Calu3 (cell line): Measurements from ENCODE around the gene AP1S3. TPM values are rescaled to one million over a fixed set of nuclear protein-coding genes. Genes with fewer than 3 reads are reported as not detected.
A peak's percentile ranks its signal among the peaks of the same experiment; 100 is the strongest.

Experiments used
- BruUV-seq: library from RNA; stranded (reverse); fragments of 400-500 nt; replicated peaks from 2 replicates; lab custom pipeline; 2021; lab: Mats Ljungman, UMichigan
- CTCF ChIA-PET: fragments of 300-600 bp; sonication (Branson Sonifier 250); formaldehyde crosslinking; loops from one replicate; lab custom pipeline; 2022; ENCODE audit warnings: antibody characterized with exemption; lab: Charles Lee
- DNase-seq: peaks from one replicate; pipeline ENCODE4 v3.0.0; 2022
- H3K27ac Mint-ChIP-seq: one replicate; pipeline ENCODE4 v1.8.0; 2022; ENCODE audit warnings: mixed read lengths; ENCODE audit not compliant: unreplicated experiment
- H3K27me3 Mint-ChIP-seq: one replicate; pipeline ENCODE4 v1.8.0; 2022; ENCODE audit warnings: mixed read lengths; ENCODE audit not compliant: unreplicated experiment
- H3K36me3 Mint-ChIP-seq: one replicate; pipeline ENCODE4 v1.8.0; 2022; ENCODE audit warnings: mild to moderate bottlenecking, moderate library complexity, mixed read lengths; ENCODE audit not compliant: insufficient read depth, unreplicated experiment
- H3K4me1 Mint-ChIP-seq: one replicate; pipeline ENCODE4 v1.8.0; 2022; ENCODE audit warnings: mild to moderate bottlenecking, low read depth, mixed read lengths; ENCODE audit not compliant: unreplicated experiment
- H3K4me3 Mint-ChIP-seq: one replicate; pipeline ENCODE4 v1.8.0; 2022; ENCODE audit warnings: mild to moderate bottlenecking, low read depth, moderate library complexity, mixed read lengths; ENCODE audit not compliant: unreplicated experiment
- H3K9me3 Mint-ChIP-seq: one replicate; pipeline ENCODE4 v1.8.0; 2022; ENCODE audit warnings: low read depth, mixed read lengths; ENCODE audit not compliant: unreplicated experiment
- intact Hi-C: fragments of 100-400 bp; cut with micrococcal nuclease; formaldehyde crosslinking; loops from one replicate; pipeline ENCODE4 v1.10.0; 2022; ENCODE audit not compliant: unreplicated experiment
- total RNA-seq: library from RNA; stranded (reverse); gene quantifications from 2 replicates; pipeline ENCODE4 v1.2.3, GENCODE V29; 2022
- TF ChIP-seq, protein P1 (sequence below): fragments of 200-600 bp; IDR thresholded peaks from one replicate; pipeline ENCODE4 v1.8.0; 2022; ENCODE audit warnings: antibody characterized with exemption; ENCODE audit not compliant: unreplicated experiment

Gene AP1S3
- total RNA-seq, 1 experiment from 2014 or later: 119 TPM

DNA sequence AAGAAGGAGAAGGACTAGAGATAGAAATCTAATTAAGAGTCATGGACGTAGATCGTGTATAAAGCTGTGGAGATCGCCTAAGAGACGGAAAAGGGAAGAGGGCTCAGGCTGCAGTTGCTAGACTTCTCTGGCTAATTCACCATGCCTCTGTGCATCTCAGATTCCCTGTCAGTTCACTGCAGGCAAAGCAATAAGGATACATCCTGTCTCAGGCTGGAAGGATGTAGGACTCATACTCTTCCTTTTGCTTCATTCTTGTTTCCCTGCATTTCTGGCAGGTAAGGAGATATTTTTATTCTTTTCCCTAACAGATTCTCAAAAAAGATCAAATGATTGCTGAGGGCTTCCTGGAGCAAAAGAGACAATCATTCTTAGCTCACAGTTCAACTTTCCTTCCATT is 112.5 kb downstream of the AP1S3 start:
- BruUV-seq: no TSS peak
- DNase-seq: no peak
- peaks cover 2% of the 10 kb centered on the region for H3K9me3 Mint-ChIP-seq
- peaks cover 47% of the 10 kb centered on the region for H3K4me1 Mint-ChIP-seq
- H3K4me3 Mint-ChIP-seq: peak overlapping the region; percentile 23
- TF ChIP-seq, protein P1, sequence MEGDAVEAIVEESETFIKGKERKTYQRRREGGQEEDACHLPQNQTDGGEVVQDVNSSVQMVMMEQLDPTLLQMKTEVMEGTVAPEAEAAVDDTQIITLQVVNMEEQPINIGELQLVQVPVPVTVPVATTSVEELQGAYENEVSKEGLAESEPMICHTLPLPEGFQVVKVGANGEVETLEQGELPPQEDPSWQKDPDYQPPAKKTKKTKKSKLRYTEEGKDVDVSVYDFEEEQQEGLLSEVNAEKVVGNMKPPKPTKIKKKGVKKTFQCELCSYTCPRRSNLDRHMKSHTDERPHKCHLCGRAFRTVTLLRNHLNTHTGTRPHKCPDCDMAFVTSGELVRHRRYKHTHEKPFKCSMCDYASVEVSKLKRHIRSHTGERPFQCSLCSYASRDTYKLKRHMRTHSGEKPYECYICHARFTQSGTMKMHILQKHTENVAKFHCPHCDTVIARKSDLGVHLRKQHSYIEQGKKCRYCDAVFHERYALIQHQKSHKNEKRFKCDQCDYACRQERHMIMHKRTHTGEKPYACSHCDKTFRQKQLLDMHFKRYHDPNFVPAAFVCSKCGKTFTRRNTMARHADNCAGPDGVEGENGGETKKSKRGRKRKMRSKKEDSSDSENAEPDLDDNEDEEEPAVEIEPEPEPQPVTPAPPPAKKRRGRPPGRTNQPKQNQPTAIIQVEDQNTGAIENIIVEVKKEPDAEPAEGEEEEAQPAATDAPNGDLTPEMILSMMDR: no peak
- CTCF ChIA-PET: interaction anchor here (0.8 to 3.6 kb wide), 3 partner anchors 25 to 478 kb away, joined by 3 to 15 read pairs (median 5); no protein-coding TSS in a partner anchor
- peak overlapping the region; percentile 76 for H3K27ac Mint-ChIP-seq
- no peaks in the 10 kb centered on the region for H3K27me3 Mint-ChIP-seq
- intact Hi-C loops: loop anchor here (1.0 to 2.0 kb wide), 2 partner anchors 26 to 72 kb away; no protein-coding TSS in a partner anchor
- peaks cover 8% of the 10 kb centered on the region for H3K36me3 Mint-ChIP-seq

DNA sequence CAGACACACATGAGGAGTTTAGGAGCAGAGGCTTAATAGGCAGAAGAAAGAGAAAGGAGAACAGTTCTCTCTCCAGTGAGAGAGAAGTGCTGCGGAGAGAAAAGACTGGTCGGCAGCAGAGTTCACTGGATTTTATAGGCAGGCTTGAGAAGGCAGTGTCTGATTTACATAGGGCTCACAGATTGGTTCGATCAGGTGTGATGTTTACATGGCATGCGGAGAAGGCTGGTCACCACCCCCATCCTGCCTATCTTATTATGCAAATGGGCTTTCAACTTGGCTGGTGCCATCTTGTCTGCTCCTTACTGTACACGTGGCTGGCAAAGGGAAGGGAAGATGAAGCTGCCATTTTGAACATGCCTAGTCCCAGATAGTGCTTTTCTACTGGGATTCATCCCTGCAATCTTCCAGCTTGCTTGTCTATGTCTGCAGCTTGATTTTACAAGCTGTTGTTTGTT is 113.4 kb downstream of the AP1S3 start:
- CTCF ChIA-PET: no interaction called here
- Mint-ChIP-seq H3K4me1 (peaks cover 43% of the 10 kb centered on the region), H3K27me3 (no peaks in the 10 kb centered on the region), H3K4me3 (no peak overlapping the region), H3K36me3 (peaks cover 8% of the 10 kb centered on the region), H3K27ac (peak overlapping the region; percentile 76), H3K9me3 (peaks cover 2% of the 10 kb centered on the region)
- intact Hi-C loops: loop anchor here (2.0 kb wide), 1 partner anchor 25 kb away; no protein-coding TSS in a partner anchor
- BruUV-seq: no TSS peak
- TF ChIP-seq, protein P1: no peak
- DNase-seq: no peak

DNA sequence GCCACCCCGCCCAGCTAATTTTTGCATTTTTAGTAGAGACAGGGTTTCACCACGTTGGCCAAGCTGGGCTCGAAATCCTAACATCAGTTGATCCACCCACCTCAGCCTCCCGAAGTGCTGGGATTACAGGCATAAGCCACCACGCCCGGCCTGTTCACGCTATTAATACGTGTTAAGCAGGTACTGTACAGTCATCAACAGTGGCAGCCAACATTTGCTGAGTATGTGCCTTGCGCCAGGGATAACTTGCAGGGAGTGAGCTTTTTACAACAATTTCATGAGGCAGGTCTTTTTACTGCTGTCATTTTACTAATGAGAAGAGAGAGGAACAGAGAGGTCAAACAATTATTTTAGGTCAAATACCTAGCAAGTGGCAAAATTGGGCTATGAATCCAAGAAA is 115.2 kb downstream of the AP1S3 start:
- intact Hi-C loops: no loop called here
- CTCF ChIA-PET: interaction anchor here (0.6 kb wide), 1 partner anchor 78 kb away, joined by 3 read pairs; no protein-coding TSS in a partner anchor
- DNase-seq: no peak
- H3K36me3 Mint-ChIP-seq: peaks cover 8% of the 10 kb centered on the region
- TF ChIP-seq, protein P1: no peak
- peak overlapping the region; percentile 57 for H3K27ac Mint-ChIP-seq
- peaks cover 40% of the 10 kb centered on the region for H3K4me1 Mint-ChIP-seq
- H3K27me3 Mint-ChIP-seq: no peaks in the 10 kb centered on the region
- no peak overlapping the region for H3K4me3 Mint-ChIP-seq
- peaks cover 2% of the 10 kb centered on the region for H3K9me3 Mint-ChIP-seq
- no TSS peak for BruUV-seq

DNA sequence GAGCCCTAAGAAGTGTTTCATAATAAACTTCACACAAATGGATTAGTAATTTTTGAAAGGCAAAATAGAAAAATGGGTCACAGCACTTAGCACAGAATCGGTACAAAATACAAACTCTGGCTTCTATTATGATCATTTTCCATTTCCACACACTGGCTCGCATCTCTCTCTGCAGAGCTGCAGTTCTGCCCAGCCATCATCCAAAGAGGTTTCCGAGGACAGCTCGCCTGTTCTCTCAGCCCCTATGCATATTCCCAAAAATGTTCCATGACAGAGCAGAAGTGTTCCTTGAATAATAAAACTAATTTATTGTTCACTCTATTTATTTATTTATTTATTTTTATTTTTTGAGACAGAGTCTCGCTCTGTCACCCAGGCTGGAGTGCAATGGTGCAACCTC is 115.6 kb downstream of the AP1S3 start:
- intact Hi-C loops: no loop called here
- peaks cover 39% of the 10 kb centered on the region for H3K4me1 Mint-ChIP-seq
- no TSS peak for BruUV-seq
- TF ChIP-seq, protein P1: no peak
- H3K36me3 Mint-ChIP-seq: peaks cover 8% of the 10 kb centered on the region
- no peaks in the 10 kb centered on the region for H3K27me3 Mint-ChIP-seq
- no peak overlapping the region for H3K27ac Mint-ChIP-seq
- DNase-seq: no peak
- no peak overlapping the region for H3K4me3 Mint-ChIP-seq
- peaks cover 5% of the 10 kb centered on the region for H3K9me3 Mint-ChIP-seq
- CTCF ChIA-PET: interaction anchor here (0.6 kb wide), 1 partner anchor 77 kb away, joined by 3 read pairs; no protein-coding TSS in a partner anchor
